Measurements from ENCODE around the gene ZNF292. TPM values are rescaled to one million over a fixed set of nuclear protein-coding genes. Genes with fewer than 3 reads are reported as not detected.

The ZNF292 gene
- total and polyA plus RNA-seq, 10 of the 15 experiments (the other 5 are each of a cell fraction or from before 2014, with no cell fraction given): 11.1 to 57.6 (median 30.6) TPM

GRCh38 chr6:87210979-87211378 is 55.6 kb downstream of the ZNF292 start (continued):
- TF ChIP-seq NKRF (conservative IDR thresholded peaks at IDR 0.05) (no peak), SKIL (IDR thresholded peaks at IDR 0.05; ENCODE audit: low read depth, poor library complexity, severe bottlenecking) (peak; percentile 25), SMC3 (IDR thresholded peaks at IDR 0.05; ENCODE audit: borderline replicate concordance, low read length) (no peak), HDGF (IDR thresholded peaks at IDR 0.05) (no peak), EP300 (IDR thresholded peaks at IDR 0.05; ENCODE audit: borderline replicate concordance in 1 of 2, control insufficient read depth in 1 of 2, low read depth in 2 of 2, low read length in 2 of 2) (no peak), MEF2B (IDR thresholded peaks at IDR 0.05; ENCODE audit: partially characterized antibody, poor library complexity, severe bottlenecking) (peak; percentile 19), ZBTB11 (CRISPR knock-in tag; IDR thresholded peaks at IDR 0.05) (no peak), FOS (IDR thresholded peaks at IDR 0.05; ENCODE audit: borderline replicate concordance, extremely low read depth, insufficient read length) (no peak), SREBF2 (IDR thresholded peaks at IDR 0.05; ENCODE audit: low read length) (no peak), RBBP5 (conservative IDR thresholded peaks at IDR 0.05) (no peak), USF2 (IDR thresholded peaks at IDR 0.05; ENCODE audit: borderline replicate concordance, low read depth, low read length) (no peak), RUNX3 (IDR thresholded peaks at IDR 0.05; ENCODE audit: low read length) (peak; percentile 64), MYC (IDR thresholded peaks at IDR 0.05; ENCODE audit: insufficient read depth, insufficient read length, insufficient replicate concordance, low read length, severe bottlenecking) (no peak), YBX1 (IDR thresholded peaks at IDR 0.05) (no peak)
- TF ChIP-seq, protein P1, sequence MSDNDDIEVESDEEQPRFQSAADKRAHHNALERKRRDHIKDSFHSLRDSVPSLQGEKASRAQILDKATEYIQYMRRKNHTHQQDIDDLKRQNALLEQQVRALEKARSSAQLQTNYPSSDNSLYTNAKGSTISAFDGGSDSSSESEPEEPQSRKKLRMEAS (IDR thresholded peaks at IDR 0.05; ENCODE audit: low read depth, low read length): no peak
- TF ChIP-seq, protein P2, sequence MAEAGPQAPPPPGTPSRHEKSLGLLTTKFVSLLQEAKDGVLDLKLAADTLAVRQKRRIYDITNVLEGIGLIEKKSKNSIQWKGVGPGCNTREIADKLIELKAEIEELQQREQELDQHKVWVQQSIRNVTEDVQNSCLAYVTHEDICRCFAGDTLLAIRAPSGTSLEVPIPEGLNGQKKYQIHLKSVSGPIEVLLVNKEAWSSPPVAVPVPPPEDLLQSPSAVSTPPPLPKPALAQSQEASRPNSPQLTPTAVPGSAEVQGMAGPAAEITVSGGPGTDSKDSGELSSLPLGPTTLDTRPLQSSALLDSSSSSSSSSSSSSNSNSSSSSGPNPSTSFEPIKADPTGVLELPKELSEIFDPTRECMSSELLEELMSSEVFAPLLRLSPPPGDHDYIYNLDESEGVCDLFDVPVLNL (IDR thresholded peaks at IDR 0.05; ENCODE audit: low read depth, low read length): no peak
- TF ChIP-seq, protein P3, sequence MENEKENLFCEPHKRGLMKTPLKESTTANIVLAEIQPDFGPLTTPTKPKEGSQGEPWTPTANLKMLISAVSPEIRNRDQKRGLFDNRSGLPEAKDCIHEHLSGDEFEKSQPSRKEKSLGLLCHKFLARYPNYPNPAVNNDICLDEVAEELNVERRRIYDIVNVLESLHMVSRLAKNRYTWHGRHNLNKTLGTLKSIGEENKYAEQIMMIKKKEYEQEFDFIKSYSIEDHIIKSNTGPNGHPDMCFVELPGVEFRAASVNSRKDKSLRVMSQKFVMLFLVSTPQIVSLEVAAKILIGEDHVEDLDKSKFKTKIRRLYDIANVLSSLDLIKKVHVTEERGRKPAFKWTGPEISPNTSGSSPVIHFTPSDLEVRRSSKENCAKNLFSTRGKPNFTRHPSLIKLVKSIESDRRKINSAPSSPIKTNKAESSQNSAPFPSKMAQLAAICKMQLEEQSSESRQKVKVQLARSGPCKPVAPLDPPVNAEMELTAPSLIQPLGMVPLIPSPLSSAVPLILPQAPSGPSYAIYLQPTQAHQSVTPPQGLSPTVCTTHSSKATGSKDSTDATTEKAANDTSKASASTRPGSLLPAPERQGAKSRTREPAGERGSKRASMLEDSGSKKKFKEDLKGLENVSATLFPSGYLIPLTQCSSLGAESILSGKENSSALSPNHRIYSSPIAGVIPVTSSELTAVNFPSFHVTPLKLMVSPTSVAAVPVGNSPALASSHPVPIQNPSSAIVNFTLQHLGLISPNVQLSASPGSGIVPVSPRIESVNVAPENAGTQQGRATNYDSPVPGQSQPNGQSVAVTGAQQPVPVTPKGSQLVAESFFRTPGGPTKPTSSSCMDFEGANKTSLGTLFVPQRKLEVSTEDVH (IDR thresholded peaks at IDR 0.05; ENCODE audit: low read depth, partially characterized antibody): no peak
